DND-41 (cell line): ENCODE measurements around the gene HECTD3.

Experiments
- CTCF ChIP-seq: IDR thresholded peaks from 2 replicates; pipeline ENCODE4 v1.5.1; 2012; ENCODE audit warnings: borderline replicate concordance, low read length, moderate library complexity, mild to moderate bottlenecking; ENCODE audit not compliant: poor library complexity, severe bottlenecking; ENCODE audit errors: extremely low read depth
- EZH2 ChIP-seq: IDR thresholded peaks from 3 replicates; pipeline ENCODE4 v1.6.1; 2012; ENCODE audit warnings: borderline replicate concordance, low read depth, mild to moderate bottlenecking, moderate library complexity, low read length, inconsistent platforms; ENCODE audit not compliant: severe bottlenecking

DNA sequence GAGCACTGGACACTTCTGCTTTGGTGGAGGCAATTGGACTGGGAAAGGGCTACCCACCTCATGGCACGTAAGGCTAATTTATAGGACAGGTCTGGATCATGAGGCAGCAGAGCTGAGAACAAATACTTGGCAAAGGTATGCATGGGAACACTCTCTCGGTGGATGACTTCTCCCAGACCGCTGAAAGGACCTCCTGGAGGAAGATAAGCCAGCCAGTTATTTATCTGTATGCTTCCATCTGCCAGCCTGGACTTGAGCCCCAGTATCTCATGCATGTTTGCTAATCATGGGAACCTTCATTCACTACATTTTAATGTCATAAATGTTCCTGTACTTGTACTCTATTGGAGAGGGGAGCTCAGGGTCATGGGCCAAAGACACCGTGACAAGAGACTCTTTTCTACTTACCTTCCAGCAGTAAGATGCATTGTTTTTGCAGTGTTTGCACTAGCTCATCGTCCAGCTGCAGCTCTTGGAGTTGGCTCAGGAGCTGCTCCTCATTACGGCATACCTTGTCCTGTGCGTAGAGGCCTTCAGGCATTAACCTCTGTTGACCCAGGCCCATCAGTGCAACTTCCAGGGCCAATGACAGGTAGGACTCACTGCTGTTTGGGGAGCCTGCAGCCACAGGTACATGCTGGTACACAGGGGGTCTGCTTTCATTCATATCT, 24.6 kb upstream of the HECTD3 start:
- TF ChIP-seq CTCF (no peak), EZH2 (no peak)
